ENCODE results near the gene COBLL1.

The COBLL1 gene

DNA sequence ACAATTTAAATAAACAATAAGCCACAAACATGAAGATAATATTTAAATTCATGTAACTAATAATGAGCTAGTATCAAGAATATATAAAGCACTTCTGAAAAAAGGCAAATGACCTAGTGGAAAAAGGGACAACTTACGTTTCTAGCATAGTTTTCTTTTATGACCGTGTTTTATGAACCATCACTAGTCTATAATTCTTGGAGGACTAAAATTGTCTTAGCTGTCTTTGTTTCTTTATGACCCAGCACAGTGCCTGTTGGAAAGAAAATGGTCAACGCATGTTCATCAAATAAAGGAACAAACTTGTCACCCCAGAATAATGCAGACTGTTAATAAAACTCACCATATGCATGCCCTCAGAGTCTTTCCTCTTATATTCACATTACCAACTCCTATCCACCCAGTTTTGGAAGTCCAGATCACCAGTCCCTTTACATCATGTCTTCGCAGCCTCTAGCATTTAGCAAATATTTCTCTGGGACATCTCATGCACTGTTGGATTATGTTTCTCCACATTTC, 162.9 kb downstream of the COBLL1 start:
- no peak for TF ChIP-seq FOXP2 (optimal IDR thresholded peaks at IDR 0.05; ENCODE audit: borderline replicate concordance, extremely low read depth, extremely low read length, insufficient read depth)

DNA sequence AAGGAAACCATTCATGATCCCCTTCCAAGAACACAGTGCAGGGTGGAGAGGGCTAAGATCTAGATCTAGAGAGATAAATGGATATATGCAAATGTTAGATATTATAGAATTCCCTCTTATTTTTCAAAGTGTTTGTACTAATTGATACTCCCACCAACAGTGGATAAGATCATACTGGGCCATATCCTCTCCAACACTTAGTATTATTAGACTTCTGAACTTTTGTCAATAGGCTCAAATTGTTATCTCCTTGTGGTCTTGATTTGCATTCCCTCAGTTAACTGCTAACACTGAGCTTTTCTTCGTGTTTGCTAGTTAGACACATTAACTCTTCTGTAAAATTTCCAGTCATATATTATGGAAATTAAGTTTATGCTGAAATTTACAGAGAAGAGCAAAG, 163.9 kb downstream of the COBLL1 start:
- TF ChIP-seq POLR2AphosphoS5 (IDR thresholded peaks at IDR 0.05; ENCODE audit: low read depth, low read length) = no peak
- TF ChIP-seq FOXP2 (optimal IDR thresholded peaks at IDR 0.05; ENCODE audit: borderline replicate concordance, extremely low read depth, extremely low read length, insufficient read depth) = no peak
- TF ChIP-seq, protein P1, sequence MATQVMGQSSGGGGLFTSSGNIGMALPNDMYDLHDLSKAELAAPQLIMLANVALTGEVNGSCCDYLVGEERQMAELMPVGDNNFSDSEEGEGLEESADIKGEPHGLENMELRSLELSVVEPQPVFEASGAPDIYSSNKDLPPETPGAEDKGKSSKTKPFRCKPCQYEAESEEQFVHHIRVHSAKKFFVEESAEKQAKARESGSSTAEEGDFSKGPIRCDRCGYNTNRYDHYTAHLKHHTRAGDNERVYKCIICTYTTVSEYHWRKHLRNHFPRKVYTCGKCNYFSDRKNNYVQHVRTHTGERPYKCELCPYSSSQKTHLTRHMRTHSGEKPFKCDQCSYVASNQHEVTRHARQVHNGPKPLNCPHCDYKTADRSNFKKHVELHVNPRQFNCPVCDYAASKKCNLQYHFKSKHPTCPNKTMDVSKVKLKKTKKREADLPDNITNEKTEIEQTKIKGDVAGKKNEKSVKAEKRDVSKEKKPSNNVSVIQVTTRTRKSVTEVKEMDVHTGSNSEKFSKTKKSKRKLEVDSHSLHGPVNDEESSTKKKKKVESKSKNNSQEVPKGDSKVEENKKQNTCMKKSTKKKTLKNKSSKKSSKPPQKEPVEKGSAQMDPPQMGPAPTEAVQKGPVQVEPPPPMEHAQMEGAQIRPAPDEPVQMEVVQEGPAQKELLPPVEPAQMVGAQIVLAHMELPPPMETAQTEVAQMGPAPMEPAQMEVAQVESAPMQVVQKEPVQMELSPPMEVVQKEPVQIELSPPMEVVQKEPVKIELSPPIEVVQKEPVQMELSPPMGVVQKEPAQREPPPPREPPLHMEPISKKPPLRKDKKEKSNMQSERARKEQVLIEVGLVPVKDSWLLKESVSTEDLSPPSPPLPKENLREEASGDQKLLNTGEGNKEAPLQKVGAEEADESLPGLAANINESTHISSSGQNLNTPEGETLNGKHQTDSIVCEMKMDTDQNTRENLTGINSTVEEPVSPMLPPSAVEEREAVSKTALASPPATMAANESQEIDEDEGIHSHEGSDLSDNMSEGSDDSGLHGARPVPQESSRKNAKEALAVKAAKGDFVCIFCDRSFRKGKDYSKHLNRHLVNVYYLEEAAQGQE (IDR thresholded peaks at IDR 0.05; ENCODE audit: insufficient read depth in 1 of 2, low read depth in 2 of 2, low read length in 2 of 2) = no peak
- no peak for TF ChIP-seq TAF1 (IDR thresholded peaks at IDR 0.05; ENCODE audit: borderline replicate concordance, insufficient read depth, low read length)
- TF ChIP-seq SIN3A (IDR thresholded peaks at IDR 0.05; ENCODE audit: borderline replicate concordance, insufficient read depth, low read length) = no peak

- TF ChIP-seq POLR2AphosphoS5 (IDR thresholded peaks at IDR 0.05; ENCODE audit: low read depth, low read length) = no peak
- no peak for TF ChIP-seq FOXP2 (optimal IDR thresholded peaks at IDR 0.05; ENCODE audit: borderline replicate concordance, extremely low read depth, extremely low read length, insufficient read depth)
These were observed 164.4 kb downstream of the COBLL1 start for GRCh38 chr2:164677271-164677670.

GRCh38 chr2:164675687-164676086, 165.9 kb downstream of the COBLL1 start:
- no peak for TF ChIP-seq TAF1 (IDR thresholded peaks at IDR 0.05; ENCODE audit: borderline replicate concordance, insufficient read depth, low read length)

DNA sequence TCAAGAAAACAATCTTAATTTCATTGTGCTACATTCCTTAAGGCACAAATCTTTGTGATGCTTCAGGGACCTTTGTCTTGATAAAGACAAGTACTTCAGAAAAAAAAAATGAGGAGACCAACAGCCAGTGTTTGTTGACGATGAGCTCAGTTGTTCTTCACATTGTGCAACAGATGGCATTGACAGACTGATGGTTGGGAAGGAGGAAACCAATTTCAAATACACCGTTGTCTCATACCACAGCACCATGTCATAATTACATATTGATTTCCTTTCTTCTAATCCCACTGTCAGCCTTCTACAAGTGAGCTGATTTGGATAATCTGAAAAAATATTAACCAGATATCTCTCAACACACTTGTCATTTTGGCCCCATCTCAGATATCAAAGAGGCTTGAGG, 166.6 kb downstream of the COBLL1 start:
- no peak for TF ChIP-seq FOXP2 (optimal IDR thresholded peaks at IDR 0.05; ENCODE audit: borderline replicate concordance, extremely low read depth, extremely low read length, insufficient read depth)
- TF ChIP-seq TAF1 (IDR thresholded peaks at IDR 0.05; ENCODE audit: borderline replicate concordance, insufficient read depth, low read length) = no peak
- no peak for TF ChIP-seq POLR2AphosphoS5 (IDR thresholded peaks at IDR 0.05; ENCODE audit: low read depth, low read length)
- no peak for TF ChIP-seq SIN3A (IDR thresholded peaks at IDR 0.05; ENCODE audit: borderline replicate concordance, insufficient read depth, low read length)
- TF ChIP-seq, protein P1 (IDR thresholded peaks at IDR 0.05; ENCODE audit: insufficient read depth in 1 of 2, low read depth in 2 of 2, low read length in 2 of 2) = no peak

GRCh38 chr2:164671664-164672396, 169.8 kb downstream of the COBLL1 start:
- TF ChIP-seq, protein P1 (IDR thresholded peaks at IDR 0.05; ENCODE audit: insufficient read depth in 1 of 2, low read depth in 2 of 2, low read length in 2 of 2) = no peak
- TF ChIP-seq FOXP2 (optimal IDR thresholded peaks at IDR 0.05; ENCODE audit: borderline replicate concordance, extremely low read depth, extremely low read length, insufficient read depth) = no peak
- TF ChIP-seq SIN3A (IDR thresholded peaks at IDR 0.05; ENCODE audit: borderline replicate concordance, insufficient read depth, low read length) = no peak
- no peak for TF ChIP-seq POLR2AphosphoS5 (IDR thresholded peaks at IDR 0.05; ENCODE audit: low read depth, low read length)
- no peak for TF ChIP-seq TAF1 (IDR thresholded peaks at IDR 0.05; ENCODE audit: borderline replicate concordance, insufficient read depth, low read length)
